NOMO-1 treated with DMSO at 0.1 percent for 48 hours (cell line): Measurements from ENCODE around the gene PCCA.
"Not testable (repeated sequence)": the region's sequence is repeated elsewhere in the genome, so short reads cannot be mapped to it uniquely, and the experiment has no call there.

Source experiments
- DNase-seq: peaks from one replicate; lab custom pipeline; 2025; ENCODE audit not compliant: unreplicated experiment; lab: John Stamatoyannopoulos, UW

PCCA gene, protein sequence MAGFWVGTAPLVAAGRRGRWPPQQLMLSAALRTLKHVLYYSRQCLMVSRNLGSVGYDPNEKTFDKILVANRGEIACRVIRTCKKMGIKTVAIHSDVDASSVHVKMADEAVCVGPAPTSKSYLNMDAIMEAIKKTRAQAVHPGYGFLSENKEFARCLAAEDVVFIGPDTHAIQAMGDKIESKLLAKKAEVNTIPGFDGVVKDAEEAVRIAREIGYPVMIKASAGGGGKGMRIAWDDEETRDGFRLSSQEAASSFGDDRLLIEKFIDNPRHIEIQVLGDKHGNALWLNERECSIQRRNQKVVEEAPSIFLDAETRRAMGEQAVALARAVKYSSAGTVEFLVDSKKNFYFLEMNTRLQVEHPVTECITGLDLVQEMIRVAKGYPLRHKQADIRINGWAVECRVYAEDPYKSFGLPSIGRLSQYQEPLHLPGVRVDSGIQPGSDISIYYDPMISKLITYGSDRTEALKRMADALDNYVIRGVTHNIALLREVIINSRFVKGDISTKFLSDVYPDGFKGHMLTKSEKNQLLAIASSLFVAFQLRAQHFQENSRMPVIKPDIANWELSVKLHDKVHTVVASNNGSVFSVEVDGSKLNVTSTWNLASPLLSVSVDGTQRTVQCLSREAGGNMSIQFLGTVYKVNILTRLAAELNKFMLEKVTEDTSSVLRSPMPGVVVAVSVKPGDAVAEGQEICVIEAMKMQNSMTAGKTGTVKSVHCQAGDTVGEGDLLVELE

GRCh38 chr13:100088644-100089464 is at the start of gene PCCA:
Gene PCCA, plus strand, starts transcription at chr13:100089093. Its CDS starts 28 bp downstream, at chr13:100089121.
- peak; percentile 86 for DNase-seq

GRCh38 chr13:100039740-100040139 is 49.2 kb upstream of the PCCA start:
- no peak for DNase-seq

- DNase-seq: no peak
Observed at GRCh38 chr13:100040196-100040595, 48.7 kb upstream of the PCCA start.

DNA sequence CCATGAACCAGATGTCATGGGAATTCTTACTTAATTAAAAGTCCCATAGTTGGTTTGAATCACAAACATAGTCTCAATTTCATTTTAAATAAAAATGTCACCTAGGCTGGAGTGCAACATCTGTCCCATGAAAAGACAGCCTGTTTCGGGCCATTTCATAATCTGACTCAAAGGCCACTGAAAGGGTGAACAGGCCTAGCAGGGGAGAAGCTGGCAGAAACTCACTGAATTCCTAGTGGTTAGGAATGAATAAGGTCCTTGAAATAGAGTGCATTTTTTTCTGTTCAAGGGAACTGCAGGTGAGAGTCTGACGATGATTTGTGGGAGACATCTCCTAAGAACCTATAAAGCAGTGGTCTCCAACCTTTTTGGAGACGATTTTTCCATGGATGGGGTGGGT is 44.0 kb upstream of the PCCA start:
- no peak for DNase-seq

GRCh38 chr13:100045355-100045754 is 43.5 kb upstream of the PCCA start:
- no peak for DNase-seq

GRCh38 chr13:100051070-100051469 is 37.8 kb upstream of the PCCA start:
- DNase-seq: no peak

GRCh38 chr13:100059827-100060226 is 29.1 kb upstream of the PCCA start:
- DNase-seq: no peak

- DNase-seq: no peak
Observed at GRCh38 chr13:100063333-100063732, 25.6 kb upstream of the PCCA start.

DNA sequence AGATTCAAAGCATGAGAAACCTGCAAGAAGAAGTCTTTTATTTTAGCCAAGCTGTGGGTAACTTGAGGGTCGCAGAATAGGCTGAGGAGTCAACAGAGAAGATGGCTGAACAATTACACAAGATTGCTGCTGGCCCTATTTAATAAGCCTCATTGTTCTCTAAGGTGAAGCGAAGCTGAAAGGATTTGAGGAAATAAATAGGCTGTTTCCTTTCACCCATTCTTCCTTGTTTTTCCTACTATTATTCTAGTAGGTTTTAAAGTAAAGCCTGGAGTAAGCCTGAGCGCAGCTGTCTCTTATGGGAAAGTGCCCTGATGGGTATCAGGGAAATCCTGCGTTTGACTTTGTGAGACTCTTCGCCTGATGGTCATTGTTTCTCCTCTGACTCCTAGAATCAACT is 25.0 kb upstream of the PCCA start:
- no peak for DNase-seq

- DNase-seq: no peak
Observed at GRCh38 chr13:100068133-100068931, 20.6 kb upstream of the PCCA start.

- DNase-seq: no peak
Observed at GRCh38 chr13:100069278-100069677, 19.6 kb upstream of the PCCA start.

DNA sequence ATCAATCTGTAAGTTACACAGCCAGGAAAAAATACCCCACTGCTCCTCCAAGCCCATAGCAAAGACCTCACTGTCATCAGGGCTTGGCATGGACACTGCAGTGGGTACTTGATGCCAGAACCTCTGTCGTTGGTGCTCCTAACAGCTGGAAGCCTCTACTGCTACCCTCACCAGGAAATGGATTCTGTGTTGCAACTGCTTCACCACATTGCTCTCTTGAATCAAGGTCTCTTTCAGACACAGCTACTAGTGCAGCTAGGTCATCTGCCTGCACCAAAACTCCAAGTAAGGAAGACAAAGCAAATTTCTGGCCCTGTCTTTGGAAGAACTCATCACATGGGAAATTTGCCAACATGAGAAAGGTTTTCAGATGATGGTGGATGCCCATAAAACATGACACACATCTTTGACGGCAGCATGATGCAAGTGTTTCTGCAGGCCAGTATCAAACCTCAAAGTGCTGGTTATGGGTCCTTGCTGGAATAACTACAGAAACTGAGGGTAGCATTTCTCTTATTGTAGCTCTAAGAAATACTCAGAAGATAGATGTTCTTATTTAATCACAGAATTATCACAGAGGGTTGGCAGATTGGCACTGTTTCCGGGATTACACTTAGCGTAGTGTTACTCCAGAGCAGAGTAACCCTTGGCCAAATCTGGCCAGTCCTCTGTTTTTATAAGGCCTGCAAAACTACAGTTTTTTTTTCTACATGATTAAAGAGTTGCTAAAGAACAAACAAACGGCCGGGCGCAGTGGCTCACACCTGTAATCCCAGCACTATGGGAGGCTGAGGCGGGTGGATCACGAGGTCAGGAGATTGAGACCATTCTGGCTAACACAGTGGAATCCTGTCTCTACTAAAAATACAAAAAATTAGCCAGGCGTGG is 12.9 kb upstream of the PCCA start:
- no peak for DNase-seq

- not testable (repeated sequence) for DNase-seq
Observed at GRCh38 chr13:100079003-100079402, 9.9 kb upstream of the PCCA start.

DNA sequence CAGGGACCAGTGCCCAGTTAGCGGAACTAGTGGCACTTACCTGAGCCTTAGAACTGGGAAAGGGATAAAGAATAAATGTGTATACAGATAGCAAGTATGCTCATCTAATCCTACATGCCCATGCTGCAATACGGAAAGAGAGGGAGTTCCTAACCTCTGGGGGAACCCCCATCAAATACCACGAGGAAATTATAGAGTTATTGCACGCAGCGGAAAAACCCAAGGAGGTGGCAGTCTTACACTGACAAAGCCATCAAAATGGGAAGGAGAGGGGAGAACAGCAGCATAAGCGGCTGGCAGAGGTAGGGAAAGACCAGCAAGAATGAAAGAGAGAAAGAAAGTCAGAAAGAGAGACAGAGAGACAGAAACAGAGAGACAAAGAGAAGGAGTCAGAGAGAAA is 5.5 kb upstream of the PCCA start:
- DNase-seq: not testable (repeated sequence)

DNA sequence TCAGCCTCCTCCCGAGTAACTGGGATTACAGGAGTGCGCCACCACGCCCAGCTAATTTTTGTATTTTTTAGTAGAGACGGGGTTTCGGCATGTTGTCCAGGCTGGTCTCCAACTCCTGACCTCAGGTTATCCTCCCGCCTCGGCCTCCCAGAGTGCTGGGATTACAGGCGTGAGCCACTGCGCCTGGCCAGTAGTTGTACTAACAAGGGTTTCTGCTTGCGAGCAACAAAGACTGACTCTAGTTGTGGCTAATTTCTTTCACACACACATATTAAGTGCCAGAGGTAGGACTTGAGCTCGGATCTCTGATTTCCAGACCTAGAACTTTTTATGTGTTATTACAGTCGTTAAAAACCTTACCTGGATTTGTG is 635 bp upstream of the PCCA start:
- DNase-seq: peak; percentile 8

DNA sequence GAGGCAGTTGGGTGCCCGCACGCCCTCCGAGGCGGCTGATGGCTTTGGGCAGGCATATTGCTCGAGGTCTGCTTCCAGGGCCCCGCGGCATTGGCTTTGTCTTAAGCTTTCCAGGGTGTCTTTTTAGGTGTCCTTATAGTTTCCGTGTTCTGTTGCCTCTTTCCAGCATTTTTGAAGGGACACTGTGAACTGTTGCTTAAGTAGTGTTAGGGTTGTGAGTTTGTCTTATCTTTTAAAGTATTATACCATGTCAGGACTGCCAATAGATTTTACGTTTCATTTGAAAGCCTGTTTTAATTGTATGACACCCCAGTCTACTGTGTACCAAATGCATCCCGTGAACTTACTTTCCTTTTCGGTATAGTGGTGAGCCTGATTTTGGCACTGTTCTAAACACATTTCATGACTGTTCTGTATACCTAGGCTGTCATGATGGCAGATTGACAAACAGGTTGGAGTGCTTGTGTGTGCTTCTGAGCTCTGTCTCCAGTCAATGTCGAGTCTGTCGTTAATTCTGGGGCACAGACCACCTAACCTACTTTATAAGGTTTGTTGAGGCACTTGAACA is 656 bp downstream of the PCCA start:
- DNase-seq: no peak

DNA sequence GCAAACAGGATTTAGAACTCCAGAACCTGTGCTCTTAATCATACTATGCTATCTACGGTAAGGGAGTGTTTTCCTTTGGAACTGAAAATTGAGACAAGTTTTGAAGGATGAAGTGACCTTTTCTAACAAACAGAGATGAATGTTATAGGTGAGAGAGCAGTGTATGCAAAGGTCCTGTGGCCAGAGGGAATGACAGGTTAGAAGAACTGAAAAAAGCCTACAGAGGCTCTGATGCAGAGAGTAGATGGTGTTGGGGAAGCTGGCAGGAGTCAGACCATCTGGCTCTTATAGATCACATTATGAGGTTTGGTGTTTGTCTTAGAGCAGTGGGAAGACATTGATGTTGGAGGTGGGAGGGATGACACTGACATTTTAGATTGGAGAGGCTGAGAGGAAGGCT is 2.0 kb downstream of the PCCA start:
- DNase-seq: no peak

- no peak for DNase-seq
Observed at GRCh38 chr13:100091391-100091790, 2.5 kb downstream of the PCCA start.

- not testable (repeated sequence) for DNase-seq
Observed at GRCh38 chr13:100092273-100092672, 3.4 kb downstream of the PCCA start.
